Endothelial cell of umbilical vein (primary cell): ENCODE measurements around the gene CD200R1. TPM values are rescaled to one million over a fixed set of nuclear protein-coding genes. Genes with fewer than 3 reads are reported as not detected.

Source experiments
- BruUV-seq: library from RNA; stranded (reverse); fragments of 400-500 nt; replicated peaks from 2 replicates; lab custom pipeline; 2021; lab: Mats Ljungman, UMichigan
- CTCF ChIA-PET: fragments of 300-600, 350-600 bp; sonication (Branson Sonifier 250); formaldehyde crosslinking; loops from one replicate; lab custom pipeline; 2021; ENCODE audit warnings: antibody characterized with exemption, inconsistent platforms; lab: Charles Lee
- POLR2A ChIA-PET: fragments of 300-600, 350-600 bp; sonication (Branson Sonifier 250); formaldehyde crosslinking; loops from one replicate; lab custom pipeline; 2021; ENCODE audit warnings: antibody characterized with exemption, inconsistent platforms; lab: Charles Lee
- DNase-seq: peaks from one replicate; pipeline ENCODE4 v3.0.0-alpha.2; 2011; ENCODE audit warnings: low read depth, low spot score
- FAIRE-seq: peaks from 2 replicates; lab custom pipeline; 2011; peaks lifted over from hg19 to GRCh38; lab: Jason Lieb, UNC
- H2AFZ ChIP-seq: 2 replicates; pipeline ENCODE4 v1.6.0; 2012; ENCODE audit warnings: low read depth, low read length, control low read depth, inconsistent platforms
- H3K27ac ChIP-seq: 2 replicates; pipeline ENCODE4 v1.5.1; 2011; ENCODE audit warnings: low read depth, mild to moderate bottlenecking, control low read depth, low read length, moderate library complexity; ENCODE audit not compliant: insufficient read depth
- H3K27me3 ChIP-seq, 2 experiments: 2 replicates each; pipeline versions ENCODE4 v1.6.0 to v1.6.1; 2011; ENCODE audit warnings: low read length in 2 of 2, mixed read lengths in 1 of 2; ENCODE audit not compliant: control insufficient read depth in 2 of 2, insufficient read depth in 2 of 2
- H3K36me3 ChIP-seq, 2 experiments: 2 replicates in 1 of 2; 3 replicates in 1 of 2; pipeline ENCODE4 v1.5.1; 2011; ENCODE audit warnings: low read length in 2 of 2, mild to moderate bottlenecking in 1 of 2, moderate library complexity in 1 of 2; ENCODE audit not compliant: control insufficient read depth in 2 of 2, insufficient read depth in 2 of 2; ENCODE audit errors: extremely low read depth in 1 of 2
- H3K4me1 ChIP-seq: 3 replicates; pipeline ENCODE4 v1.5.1; 2011; ENCODE audit warnings: mild to moderate bottlenecking, low read length; ENCODE audit not compliant: control insufficient read depth, insufficient read depth; ENCODE audit errors: extremely low read depth
- H3K4me2 ChIP-seq: 2 replicates; pipeline ENCODE4 v1.6.1; 2011; ENCODE audit warnings: low read length, control low read depth, mixed read lengths; ENCODE audit not compliant: insufficient read depth
- H3K4me3 ChIP-seq, 3 experiments: fragments of 200-600 bp in 1 of 3; sonication (generic), shearing (Covaris generic) in 1 of 3; replicated peaks in 1 of 3; 2 replicates each; pipeline ENCODE4 v1.5.1; 2011 to 2016; ENCODE audit warnings: control low read depth in 3 of 3, low read length in 3 of 3, mild to moderate bottlenecking in 2 of 3, inconsistent platforms in 1 of 3, low read depth in 1 of 3, moderate library complexity in 1 of 3; ENCODE audit not compliant: insufficient read depth in 1 of 3
- H3K79me2 ChIP-seq: 2 replicates; pipeline ENCODE4 v1.6.0; 2012; ENCODE audit warnings: low read length, inconsistent platforms; ENCODE audit not compliant: control insufficient read depth, insufficient read depth
- H3K9ac ChIP-seq: replicated peaks from 2 replicates; pipeline ENCODE3; 2011; ENCODE audit warnings: low read length, control low read depth; ENCODE audit not compliant: insufficient read depth; ENCODE audit errors: extremely low read depth
- H3K9me1 ChIP-seq: replicated peaks from 3 replicates; pipeline ENCODE4 v1.6.0; 2011; ENCODE audit warnings: mild to moderate bottlenecking, low read length; ENCODE audit not compliant: control insufficient read depth, insufficient read depth; ENCODE audit errors: extremely low read depth
- H3K9me3 ChIP-seq: replicated peaks from 2 replicates; pipeline ENCODE4 v1.5.1; 2012; ENCODE audit warnings: low read length, inconsistent platforms; ENCODE audit not compliant: control insufficient read depth, insufficient read depth
- H4K20me1 ChIP-seq: replicated peaks from 2 replicates; pipeline ENCODE3; 2011; ENCODE audit warnings: mild to moderate bottlenecking, low read length; ENCODE audit not compliant: control insufficient read depth, insufficient read depth; ENCODE audit errors: extremely low read depth
- CTCF ChIP-seq, 2 donors: IDR thresholded peaks; 1 replicate in 1 of 2; 2 replicates in 1 of 2; pipeline ENCODE4 v1.5.1; 2011; ENCODE audit warnings: low read length in 2 of 2, mild to moderate bottlenecking in 2 of 2, moderate library complexity in 2 of 2, control low read depth in 1 of 2, inconsistent platforms in 1 of 2, low read depth in 1 of 2; ENCODE audit not compliant: insufficient read depth in 1 of 2; ENCODE audit errors: extremely low read depth in 1 of 2
- EZH2 ChIP-seq: IDR thresholded peaks from 2 replicates; pipeline ENCODE4 v1.6.1; 2012; ENCODE audit warnings: borderline replicate concordance, low read depth, mild to moderate bottlenecking, moderate library complexity, low read length, inconsistent platforms; ENCODE audit not compliant: severe bottlenecking
- FOS ChIP-seq: IDR thresholded peaks from 2 replicates; pipeline ENCODE4 v1.6.1; 2011; ENCODE audit warnings: mild to moderate bottlenecking, low read length, moderate library complexity, borderline replicate concordance; ENCODE audit not compliant: insufficient read depth
- GATA2 ChIP-seq: IDR thresholded peaks from 2 replicates; pipeline ENCODE4 v1.7.0; 2011; ENCODE audit warnings: low read depth, mild to moderate bottlenecking, moderate library complexity, mixed read lengths, low read length; ENCODE audit not compliant: insufficient read length, insufficient read depth
- JUN ChIP-seq: IDR thresholded peaks from 2 replicates; pipeline ENCODE4 v1.6.1; 2011; ENCODE audit warnings: borderline replicate concordance, low read depth; ENCODE audit not compliant: insufficient read length, insufficient read depth
- MAX ChIP-seq: IDR thresholded peaks from 2 replicates; pipeline ENCODE4 v1.6.1; 2011; ENCODE audit not compliant: insufficient read depth, insufficient read length
- MYC ChIP-seq: IDR thresholded peaks from one replicate; pipeline ENCODE4 v1.6.1; 2011; ENCODE audit warnings: mild to moderate bottlenecking, low read depth, low read length
- POLR2A ChIP-seq: IDR thresholded peaks from 2 replicates; pipeline ENCODE4 v1.6.1; 2012; ENCODE audit warnings: low read depth, mild to moderate bottlenecking, control low read depth, low read length
- POLR2AphosphoS5 ChIP-seq: IDR thresholded peaks from 2 replicates; pipeline ENCODE4 v1.6.1; 2012; ENCODE audit warnings: low read depth, mild to moderate bottlenecking, control low read depth, low read length, moderate library complexity; ENCODE audit not compliant: insufficient read depth
- dilution Hi-C: fragments of 300-500 bp; cut with MboI; formaldehyde crosslinking; loops from one replicate; pipeline ENCODE4 v1.15.0; 2019; ENCODE audit warnings: low sequenced_read_pairs; ENCODE audit not compliant: extremely low pct_ligation_motif_present
- intact Hi-C: fragments of 100-400 bp; cut with micrococcal nuclease; formaldehyde crosslinking; loops from one replicate; pipeline ENCODE4 v1.10.0; 2022
- polyA plus RNA-seq, 4 experiments: library from polyadenylated mRNA; depleted of rRNA in 3 of 4; stranded (reverse) in 3 of 4; unstranded in 1 of 4; fragments of >200 nt; gene quantifications; 2 replicates each; pipeline versions ENCODE4 v1.2.1 to v1.2.3, GENCODE V29; 2011 to 2012; ENCODE audit warnings: missing spikeins in 1 of 4
- total RNA-seq: library from RNA; stranded (reverse); gene quantifications from 2 replicates; pipeline ENCODE4 v1.2.3, GENCODE V29; 2021

CD200R1 gene
- total and polyA plus RNA-seq, 2 donors (not counting 3 experiments of a cell fraction or from before 2014, with no cell fraction given), result not detected

- CTCF ChIA-PET, result interaction anchor here (4.0 kb wide), 1 partner anchor 237 kb away, joined by 22 read pairs; no protein-coding TSS in a partner anchor
Measured at GRCh38 chr3:112972158-112972557, 2.7 kb downstream of the CD200R1 start.

More at GRCh38 chr3:112972158-112972557, 2.7 kb downstream of the CD200R1 start:
- H3K27me3 ChIP-seq, result peaks cover 12 to 32% of the 10 kb centered on the region in 2 experiments
- H3K9me3 ChIP-seq, result no peaks in the 10 kb centered on the region
- H3K9me1 ChIP-seq, result no peaks in the 10 kb centered on the region
- dilution Hi-C loops (no loop called here), intact Hi-C loops (no loop called here)
- H3K9ac ChIP-seq, result no peak overlapping the region
- no peaks in the 10 kb centered on the region for H3K4me1 ChIP-seq
- no peaks in the 10 kb centered on the region for H4K20me1 ChIP-seq
- DNase-seq (no peak), FAIRE-seq (no peak)
- H3K27ac ChIP-seq, result no peak overlapping the region
- TF ChIP-seq EZH2, result no peak
- no peak for TF ChIP-seq FOS
- no peak for TF ChIP-seq MAX
- TF ChIP-seq POLR2AphosphoS5, result no peak
- TF ChIP-seq JUN, result no peak
- no peak for TF ChIP-seq MYC
- TF ChIP-seq POLR2A, result no peak
- no peak for TF ChIP-seq GATA2
- no peak for TF ChIP-seq CTCF (IDR thresholded peaks at IDR 0.05; ENCODE audit: extremely low read depth in 1 of 2, insufficient read depth in 1 of 2, low read depth in 1 of 2, low read length in 2 of 2)
- POLR2A ChIA-PET, result no interaction called here
- H3K79me2 ChIP-seq, result no peaks in the 10 kb centered on the region
- BruUV-seq, result no TSS peak
- no peaks in the 10 kb centered on the region for H3K36me3 ChIP-seq
- no peak overlapping the region for H3K4me3 ChIP-seq
- H3K4me2 ChIP-seq, result no peak overlapping the region
- H2AFZ ChIP-seq, result no peak overlapping the region
